NCI-H748 treated with DMSO at 0.1 percent for 48 hours (cell line): ENCODE results near the gene HMMR.
"Not testable (repeated sequence)": the region's sequence is repeated elsewhere in the genome, so short reads cannot be mapped to it uniquely, and the experiment has no call there.

ENCODE experiments used
- DNase-seq: peaks from one replicate; lab custom pipeline; 2025; lab: John Stamatoyannopoulos, UW

Gene HMMR

GRCh38 chr5:163508753-163509152 is 48.3 kb downstream of the HMMR start:
- no peak for DNase-seq

GRCh38 chr5:163509291-163509951 is 49.0 kb downstream of the HMMR start:
- DNase-seq: peak; percentile 22

- no peak for DNase-seq
These were observed 52.1 kb downstream of the HMMR start for GRCh38 chr5:163512526-163512925.

- DNase-seq: no peak
These were observed 64.7 kb downstream of the HMMR start for GRCh38 chr5:163525096-163525495.

- DNase-seq: no peak
These were observed 69.3 kb downstream of the HMMR start for GRCh38 chr5:163529698-163530097.

- no peak for DNase-seq
These were observed 70.8 kb downstream of the HMMR start for GRCh38 chr5:163531272-163531671.

- no peak for DNase-seq
These were observed 72.0 kb downstream of the HMMR start for GRCh38 chr5:163532171-163533084.

GRCh38 chr5:163533223-163533622 is 72.8 kb downstream of the HMMR start:
- no peak for DNase-seq

- DNase-seq: no peak
These were observed 74.2 kb downstream of the HMMR start for GRCh38 chr5:163534492-163535094.

GRCh38 chr5:163535290-163535689 is 74.9 kb downstream of the HMMR start:
- no peak for DNase-seq

- not testable (repeated sequence) for DNase-seq
These were observed 76.0 kb downstream of the HMMR start for GRCh38 chr5:163536442-163536841.

GRCh38 chr5:163540696-163541095 is 80.3 kb downstream of the HMMR start:
- no peak for DNase-seq
